GM18858 (cell line): ENCODE results near the gene CRYBG3.

Experiments used
- ATAC-seq: cut with Tn5 transposase; IDR thresholded peaks from one replicate; pipeline ENCODE4 v1.9.1; 2021; ENCODE audit not compliant: unreplicated experiment

CRYBG3 gene

DNA sequence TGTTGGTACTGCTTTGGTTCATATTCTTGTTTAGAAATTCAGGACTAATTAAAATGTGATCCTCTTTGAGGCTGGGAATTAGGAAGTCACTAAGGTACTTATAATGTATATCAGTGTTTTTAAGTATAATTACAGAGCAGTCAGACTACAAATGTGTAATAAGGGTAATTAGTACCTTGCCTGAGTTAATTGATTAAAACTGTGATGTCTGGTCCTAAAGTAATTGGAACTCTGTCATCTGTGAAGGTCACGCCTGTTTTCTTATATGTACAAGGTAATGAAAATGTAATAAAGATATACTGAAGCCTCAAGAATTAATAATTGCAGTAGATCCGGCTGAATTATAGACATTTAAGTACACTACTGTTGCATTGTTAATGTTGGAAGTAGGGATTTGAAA, 117.6 kb downstream of the CRYBG3 start:
- no peak for ATAC-seq

DNA sequence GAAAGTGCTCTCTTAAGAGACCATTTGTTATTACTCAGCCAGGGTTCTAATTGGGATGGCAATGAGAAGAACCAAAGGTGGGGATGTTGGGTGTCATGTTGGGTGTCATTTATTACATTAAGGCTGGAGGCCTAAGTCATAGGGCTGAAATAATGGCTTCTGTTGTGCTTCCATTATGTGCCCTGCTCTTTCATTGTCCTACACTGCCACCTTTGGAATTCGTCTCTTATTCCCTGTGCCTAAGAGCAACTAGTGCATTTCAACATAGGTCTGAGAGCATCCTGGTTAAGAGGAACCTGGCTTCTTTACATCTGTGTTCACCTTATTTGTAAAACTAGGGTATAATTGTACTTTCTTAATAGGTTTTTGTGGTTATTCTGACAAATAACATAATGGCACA, 118.2 kb downstream of the CRYBG3 start:
- ATAC-seq: no peak

DNA sequence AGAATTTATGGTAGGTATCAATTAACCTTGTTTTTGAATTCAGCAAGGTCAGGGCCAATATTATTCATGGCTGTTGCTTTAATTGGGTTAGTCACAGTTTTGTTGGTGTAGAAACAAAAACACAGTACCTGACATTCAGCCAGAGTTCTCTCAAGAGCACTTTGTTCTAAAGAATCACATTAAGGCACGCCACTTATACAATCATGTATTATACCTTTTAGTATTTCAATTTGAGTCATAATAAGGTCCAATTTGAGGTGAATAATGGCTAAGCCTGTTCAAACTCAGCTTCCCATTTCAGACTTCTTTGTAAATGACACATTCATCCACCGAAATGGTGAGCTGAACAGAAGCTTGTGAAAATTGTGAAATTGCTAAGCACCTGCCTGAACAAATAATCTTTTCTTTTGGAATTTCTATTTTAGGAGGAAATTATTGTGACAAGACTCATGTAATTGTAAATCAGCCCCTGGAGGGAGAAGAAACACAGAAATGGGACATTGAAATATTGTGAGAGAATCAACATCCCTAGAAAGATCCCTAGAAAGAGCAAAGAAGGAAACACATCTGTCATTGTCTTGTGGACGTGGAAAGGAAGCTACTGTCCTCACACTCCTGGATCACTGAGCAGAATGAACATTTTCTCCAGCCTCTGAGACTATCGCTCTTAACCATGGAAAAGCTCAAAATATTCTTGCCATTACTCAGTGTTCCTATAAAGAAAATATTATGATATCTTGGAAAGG, 121.2 kb downstream of the CRYBG3 start:
- no peak for ATAC-seq

DNA sequence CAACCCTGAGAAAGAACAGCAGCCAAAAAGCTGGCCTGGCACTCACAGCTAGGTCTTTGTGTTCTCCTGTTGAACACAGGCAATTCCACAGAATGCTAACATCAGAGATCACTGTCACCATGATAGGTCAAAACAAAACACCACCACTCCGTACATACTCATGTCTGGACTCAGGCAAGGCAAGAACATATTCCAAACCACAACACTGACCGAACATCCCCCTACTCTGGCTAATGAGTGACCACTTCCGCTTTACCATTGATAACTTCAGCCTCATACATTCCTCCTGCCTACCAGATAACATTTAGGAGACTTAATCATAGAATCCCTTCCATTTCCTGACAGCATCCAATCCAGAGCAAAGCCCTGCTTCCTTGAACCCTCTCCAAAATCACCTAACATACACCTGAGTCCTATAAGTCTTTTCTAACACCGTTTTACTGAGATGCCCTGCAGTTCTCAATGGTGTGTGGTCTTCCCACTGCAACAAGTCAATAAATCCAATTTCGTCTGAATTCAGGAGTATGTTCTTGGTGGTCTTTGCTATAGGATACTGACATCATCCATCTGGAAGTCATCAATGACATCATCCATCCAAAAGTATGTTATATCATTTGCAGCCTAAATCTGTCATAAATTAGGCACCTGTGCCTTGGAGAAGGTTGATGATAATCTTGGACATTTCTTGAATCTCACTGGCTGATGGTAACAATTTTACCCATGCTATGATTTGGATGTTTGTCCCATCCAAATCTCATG, 126.7 kb downstream of the CRYBG3 start:
- no peak for ATAC-seq

DNA sequence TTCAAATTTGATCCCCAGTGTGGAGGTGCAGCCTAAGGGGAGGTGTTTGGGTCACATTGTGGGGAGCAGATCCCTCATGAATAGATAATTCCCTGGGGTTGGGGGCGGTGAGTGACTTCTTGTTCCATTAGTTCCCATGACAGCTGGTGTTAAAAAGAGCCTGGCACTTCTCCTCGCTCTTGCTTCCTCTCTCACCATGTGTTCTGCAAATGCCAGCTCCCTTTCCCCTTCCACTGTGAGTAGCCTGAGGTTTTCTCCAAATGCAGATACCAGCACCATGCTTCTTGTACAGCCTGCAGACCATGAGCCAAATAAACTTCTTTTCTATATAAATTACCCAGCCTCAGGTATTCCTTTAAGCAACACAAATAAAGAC, 127.3 kb downstream of the CRYBG3 start:
- no peak for ATAC-seq

DNA sequence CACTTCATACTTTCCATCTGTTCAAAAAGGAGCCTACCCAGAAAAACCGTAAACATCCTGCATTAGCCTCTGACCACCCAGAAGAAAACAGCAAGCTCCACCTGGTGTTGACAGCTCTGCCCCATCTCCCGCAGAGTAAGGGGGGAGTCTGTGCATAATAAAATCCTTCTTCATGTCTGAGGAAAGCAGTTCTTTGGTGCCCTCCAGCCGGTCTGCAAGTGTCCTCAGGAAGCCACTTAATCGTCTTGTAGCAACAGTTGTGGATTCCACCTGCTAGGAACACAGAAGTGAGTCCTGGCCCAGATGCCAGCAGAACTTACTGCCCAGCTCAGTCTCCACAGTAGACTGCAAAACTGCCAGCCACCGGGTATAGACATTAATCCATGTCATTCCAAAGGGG, 127.9 kb downstream of the CRYBG3 start:
- no peak for ATAC-seq

DNA sequence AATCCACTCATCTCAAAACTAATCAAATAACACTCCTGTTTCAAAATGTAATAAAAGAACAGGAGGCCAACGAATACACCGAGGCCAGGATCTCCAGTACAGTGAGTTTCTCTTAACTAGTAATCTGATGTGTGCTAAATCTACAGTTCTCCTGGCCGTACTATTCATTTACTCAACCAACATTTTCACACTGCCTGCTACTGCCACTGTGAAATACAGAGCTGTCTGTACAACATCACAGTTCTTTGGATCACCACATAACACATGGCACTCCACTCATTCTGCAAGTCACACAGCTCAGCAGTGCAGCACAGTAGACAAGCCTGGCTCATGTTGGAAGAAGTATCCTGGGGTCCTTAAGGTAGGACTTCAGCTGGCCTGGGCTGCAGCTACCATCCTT, 128.5 kb downstream of the CRYBG3 start:
- no peak for ATAC-seq

DNA sequence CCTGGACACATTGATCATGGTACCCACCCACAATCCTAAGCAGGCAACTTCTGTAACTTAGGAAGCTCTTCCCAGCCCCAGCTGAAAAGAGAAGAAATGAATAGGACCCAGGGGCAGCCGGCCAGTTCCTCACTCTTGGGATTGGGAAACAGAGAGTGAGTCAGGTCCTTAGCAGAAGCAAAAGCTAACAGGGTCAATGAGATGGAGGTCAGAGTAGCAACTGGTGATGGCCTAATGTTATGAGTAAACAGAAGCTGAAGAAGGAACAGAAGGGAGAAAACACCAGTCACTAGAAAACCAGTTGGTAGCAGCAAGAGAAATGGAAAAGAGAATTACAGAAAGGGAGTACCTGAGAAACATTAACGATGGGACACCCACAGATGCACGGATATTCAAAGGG, 130.5 kb downstream of the CRYBG3 start:
- ATAC-seq: no peak

DNA sequence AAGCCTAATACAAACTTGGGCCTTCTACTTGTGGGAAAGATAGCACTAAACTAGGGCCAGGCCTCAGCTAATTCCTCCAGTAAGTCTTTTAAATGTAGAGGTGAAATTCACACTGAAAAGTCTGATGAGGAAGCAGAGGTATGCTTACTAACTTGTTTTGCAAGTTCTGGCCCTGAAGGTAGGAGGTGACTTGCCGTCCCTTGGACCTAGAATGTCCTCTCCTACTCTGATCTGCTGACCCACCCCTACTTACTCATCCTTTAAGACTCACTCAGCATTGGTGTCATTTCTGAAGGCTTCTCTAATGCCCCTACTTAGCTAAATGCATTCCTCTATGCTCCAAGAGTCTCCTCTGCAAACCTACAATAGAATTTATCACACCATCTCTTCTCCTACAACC, 131.1 kb downstream of the CRYBG3 start:
- no peak for ATAC-seq

DNA sequence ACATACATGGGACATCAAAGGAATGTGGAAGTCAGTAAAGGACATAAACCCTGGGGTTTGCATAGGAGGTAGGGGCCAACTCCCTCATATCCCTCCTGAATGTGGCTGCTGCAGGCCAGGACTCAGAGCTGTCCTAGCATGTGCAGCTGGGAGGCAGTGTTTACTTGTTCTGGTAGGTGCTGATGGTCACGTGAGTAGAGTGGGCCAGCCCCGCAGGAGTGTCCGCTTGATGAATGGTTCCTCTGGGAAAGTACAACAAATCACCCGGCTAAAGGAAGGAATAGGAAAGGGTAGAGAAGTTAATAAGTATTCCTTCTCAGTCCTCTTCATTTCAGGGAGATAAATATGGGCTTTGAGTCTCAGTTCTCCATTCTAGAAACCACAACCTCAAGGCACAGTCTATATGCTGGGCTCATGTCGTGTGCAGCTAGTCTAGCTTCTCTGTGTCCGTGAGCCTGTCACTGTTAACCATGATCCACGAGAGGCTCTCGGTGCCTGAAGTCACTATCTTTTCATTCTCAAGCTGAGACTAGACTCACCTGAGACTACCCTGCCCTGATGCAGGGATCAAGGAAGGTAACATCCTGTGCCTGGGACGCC, 132.5 kb downstream of the CRYBG3 start:
- ATAC-seq: no peak

DNA sequence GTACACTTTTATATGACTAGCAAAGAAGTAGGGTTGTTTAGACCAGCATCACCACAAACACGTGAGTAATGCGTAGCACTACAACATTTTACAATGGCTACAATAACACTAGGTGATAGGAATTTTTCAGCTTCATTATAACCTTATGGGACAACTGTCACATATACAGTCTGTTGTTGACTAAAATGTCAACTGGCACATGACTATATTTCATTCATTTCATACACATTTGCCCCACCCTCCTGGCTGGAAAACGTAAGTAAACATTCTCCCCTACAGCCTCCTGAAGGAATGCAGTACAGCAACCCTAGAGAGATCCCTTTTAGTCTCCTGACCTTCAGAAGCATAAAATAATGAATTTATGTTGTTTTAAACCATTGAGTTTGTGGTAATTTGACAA, 134.2 kb downstream of the CRYBG3 start:
- no peak for ATAC-seq

DNA sequence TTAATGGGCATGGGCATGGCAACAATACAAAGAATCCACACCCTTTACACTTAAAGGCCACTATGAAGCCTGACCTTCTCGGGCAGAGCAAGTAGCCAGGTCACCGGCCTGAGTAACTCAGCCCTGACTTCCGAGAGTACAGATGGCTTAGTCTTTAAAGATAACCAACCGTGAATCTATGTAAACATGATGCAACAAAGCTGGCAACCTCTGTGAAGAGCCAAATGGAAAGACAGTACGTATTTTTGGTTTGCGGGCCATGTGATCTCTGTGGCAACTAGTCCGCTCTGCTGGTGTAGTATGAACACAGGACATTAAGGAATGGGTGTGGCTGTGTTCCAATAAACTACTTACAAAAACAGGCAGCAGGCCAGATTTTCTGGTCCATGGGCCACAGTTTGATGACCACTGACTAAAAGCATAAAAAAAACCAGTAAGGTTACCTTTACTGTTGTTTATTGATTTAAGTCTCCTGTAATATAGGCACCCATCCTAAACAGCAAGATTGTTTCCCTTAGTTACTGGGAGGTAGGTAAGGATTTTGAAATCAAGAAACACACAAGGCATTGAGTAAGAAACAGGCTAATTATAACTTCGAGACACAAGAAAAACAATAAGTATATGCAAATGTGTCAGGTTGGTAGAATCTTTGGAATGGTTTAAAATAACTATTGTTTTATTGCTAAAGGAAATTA, 136.0 kb downstream of the CRYBG3 start:
- no peak for ATAC-seq

DNA sequence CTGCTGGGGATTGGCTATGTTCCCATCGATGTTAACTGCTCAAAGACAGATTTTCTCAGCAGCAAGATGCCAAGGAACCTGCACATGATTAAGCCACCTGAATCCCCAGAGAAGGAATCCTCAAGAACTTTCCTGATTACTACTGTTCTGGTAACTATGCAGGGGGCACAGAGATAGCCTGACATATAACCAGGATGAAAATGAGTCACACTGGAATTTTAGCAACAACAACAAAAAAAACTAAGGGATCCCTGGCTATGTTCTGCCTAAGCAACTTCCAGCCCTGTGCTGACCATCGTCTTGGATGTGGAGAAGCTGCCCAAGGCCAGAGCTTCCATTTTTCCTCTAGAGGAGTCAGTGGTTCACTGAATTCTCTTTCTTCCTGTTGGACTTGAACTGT, 136.6 kb downstream of the CRYBG3 start:
- no peak for ATAC-seq

DNA sequence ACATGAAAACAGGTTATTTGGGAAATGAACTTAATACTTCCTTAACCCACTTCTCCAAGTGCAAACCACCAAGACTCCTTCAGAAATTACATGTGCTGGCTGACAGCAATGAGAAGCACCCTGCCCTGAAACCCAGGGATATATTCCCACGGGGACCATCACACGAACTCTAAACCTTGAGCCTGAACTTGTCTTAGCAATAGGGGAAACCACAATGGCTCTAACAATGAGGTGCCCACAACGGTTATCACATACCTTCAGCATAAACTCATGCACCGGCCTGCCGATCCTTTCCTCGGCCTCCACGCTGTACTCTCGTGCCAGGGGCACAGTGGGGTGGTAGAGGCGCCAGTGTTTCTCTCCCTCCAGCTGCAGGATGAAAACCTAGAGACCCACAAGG, 137.0 kb downstream of the CRYBG3 start:
- no peak for ATAC-seq

DNA sequence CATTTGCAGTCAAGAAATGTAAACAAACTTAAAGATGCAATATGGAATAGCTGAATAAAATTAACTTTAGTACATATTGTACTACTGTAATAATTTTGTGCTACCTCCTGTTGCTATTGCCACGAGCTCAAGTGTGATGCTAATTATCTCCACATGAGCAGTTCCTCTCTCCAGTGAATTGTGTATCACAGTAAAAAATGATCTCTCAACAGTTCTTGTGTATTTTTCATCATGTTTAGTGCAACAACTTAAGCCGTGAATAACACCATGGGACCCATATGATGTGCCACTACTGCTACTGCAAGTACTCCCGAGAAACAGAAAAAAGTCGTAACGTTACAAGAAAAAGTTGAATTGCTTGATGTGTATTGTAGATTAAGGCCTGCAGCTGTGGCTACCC, 138.1 kb downstream of the CRYBG3 start:
- ATAC-seq: no peak

DNA sequence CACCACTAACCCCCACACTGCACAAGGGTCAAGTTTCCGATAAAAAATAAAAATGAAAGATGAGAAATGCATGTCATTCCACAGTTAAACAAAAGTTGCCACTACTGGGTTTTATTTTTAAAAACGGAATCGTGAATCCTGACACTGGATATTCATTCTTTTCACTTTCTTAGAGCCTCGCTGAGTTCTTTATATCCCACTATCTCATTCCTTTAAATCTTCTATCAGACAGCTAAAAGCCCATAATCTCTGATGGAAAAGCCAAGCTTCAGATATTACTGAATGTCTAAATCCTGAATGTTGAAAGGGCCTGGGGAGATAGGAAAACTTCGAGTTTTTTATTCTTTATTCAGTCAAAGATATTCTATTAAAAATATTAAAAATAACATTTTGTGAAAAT, 138.7 kb downstream of the CRYBG3 start:
- ATAC-seq: no peak

DNA sequence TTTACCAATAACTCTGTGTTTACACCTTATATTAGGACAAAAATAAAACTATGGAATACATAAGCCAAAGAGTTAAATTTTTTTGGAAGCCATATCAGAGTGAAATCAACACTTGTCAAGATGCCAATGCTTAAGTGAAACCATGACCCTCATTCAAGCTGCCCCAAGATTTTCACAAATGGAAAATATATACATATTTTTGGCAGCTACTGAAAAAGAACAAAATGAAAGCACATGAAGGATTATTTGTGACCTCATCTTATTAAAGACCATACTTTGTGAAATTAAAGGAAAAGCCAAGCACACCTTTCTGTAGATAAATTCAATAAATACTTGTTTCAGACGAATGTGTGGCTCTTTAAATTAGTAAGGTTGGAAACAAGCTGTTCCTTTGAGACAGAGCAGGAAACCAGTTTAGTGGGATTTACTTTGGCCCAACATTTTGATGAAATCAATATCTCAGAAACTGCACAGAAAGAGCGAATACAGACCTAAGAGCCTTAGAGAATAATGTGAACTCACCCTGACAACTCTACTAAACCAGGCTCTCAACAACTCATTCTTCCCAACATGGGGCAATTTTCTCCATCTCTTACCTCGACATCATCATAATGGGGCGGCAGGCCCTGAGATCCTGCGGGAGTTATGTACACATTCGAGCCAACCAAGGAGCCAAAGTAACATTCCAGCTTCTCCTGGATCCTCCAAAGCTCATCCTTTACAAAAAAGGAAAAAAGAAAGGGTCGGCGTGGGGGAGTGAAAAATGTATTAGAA, 139.4 kb downstream of the CRYBG3 start:
- no peak for ATAC-seq

DNA sequence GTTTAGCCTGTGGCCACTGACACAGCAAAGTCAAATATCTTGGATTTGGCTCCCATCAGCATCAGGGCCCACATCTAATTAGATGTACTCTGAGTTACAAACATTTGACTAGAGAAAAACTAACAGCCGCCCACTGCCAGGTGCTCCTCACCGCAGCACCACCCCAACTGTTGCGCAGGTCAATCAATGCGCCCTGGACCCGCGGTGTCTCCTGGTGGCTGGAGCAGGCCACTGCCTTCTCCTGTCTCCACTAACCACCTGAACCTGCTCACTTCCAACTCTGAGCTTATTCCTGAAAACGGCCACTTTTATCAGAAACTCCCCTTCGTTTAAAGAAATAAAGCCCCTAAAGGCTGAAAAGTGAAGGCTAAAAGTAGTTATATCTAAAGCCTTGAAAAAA, 146.2 kb downstream of the CRYBG3 start:
- ATAC-seq: no peak

DNA sequence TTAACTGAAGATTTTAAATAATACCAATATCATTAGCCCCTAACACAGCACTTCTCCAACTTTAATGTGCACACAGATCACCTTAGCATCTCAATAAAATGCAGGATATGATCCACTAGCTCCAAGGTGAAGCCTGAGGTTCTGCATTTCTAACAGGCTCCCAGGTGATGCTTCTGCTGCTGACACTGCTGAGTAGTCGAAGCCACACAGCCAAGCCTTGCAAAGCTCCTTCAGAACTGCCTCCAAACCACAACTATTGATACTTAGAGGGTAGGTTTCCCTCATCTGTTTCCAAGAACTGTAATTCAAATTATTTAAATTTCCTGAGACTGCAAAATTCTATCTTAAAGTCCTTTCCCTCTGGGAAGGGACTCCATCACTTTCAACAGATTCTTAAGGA, 146.6 kb downstream of the CRYBG3 start:
- no peak for ATAC-seq

DNA sequence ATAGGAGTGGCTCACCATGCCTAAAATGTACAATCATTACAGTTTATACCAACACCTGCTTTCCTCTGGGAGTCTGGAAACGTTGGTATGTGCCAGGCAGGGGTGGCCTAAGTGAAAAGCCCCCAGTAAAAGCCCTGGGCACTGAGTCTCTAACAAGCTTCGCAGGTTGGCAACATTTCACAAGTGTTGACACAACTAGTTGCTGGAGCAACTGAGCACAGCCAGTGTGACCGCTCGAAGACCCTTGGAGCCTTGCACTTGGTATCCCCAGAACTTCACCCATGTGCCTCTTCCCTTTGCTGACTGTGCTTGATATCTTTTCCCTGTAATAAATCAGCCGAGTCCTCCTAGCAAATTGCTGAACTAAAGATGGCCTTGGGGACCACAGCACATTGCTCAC, 147.7 kb downstream of the CRYBG3 start:
- no peak for ATAC-seq

DNA sequence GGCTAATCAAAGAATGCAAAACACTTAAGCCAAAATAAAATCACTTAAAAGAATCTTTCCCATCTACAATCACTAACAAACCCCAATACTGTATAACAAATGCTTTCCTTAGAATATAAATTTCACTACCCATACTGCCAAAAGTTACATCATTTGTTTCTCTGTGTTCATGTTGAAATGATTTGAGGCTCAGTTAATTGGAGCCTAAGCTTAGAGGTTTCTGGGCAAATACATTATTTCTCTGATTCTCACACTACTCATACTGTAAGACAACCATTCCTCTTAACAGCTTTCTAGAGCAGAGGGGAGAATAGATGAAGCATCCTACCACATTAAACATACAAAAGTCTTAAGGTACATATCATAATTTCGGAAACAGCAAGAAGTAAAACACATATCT, 148.3 kb downstream of the CRYBG3 start:
- ATAC-seq: no peak
